Fibroblast of mammary gland (primary cell): ENCODE results near the gene METTL21C.

Experiments
- DNase-seq: peaks from one replicate; pipeline ENCODE4 v3.0.0-alpha.2; 2010; ENCODE audit warnings: low read depth
- H3K4me3 ChIP-seq: 2 replicates; pipeline ENCODE4 v1.5.1; 2011; ENCODE audit warnings: low read depth, mild to moderate bottlenecking, low read length, moderate library complexity; ENCODE audit not compliant: control insufficient read depth
- CTCF ChIP-seq: conservative IDR thresholded peaks from 2 replicates; pipeline ENCODE4 v1.5.1; 2011; ENCODE audit warnings: low read depth, low read length, inconsistent platforms; ENCODE audit not compliant: control insufficient read depth, insufficient read depth

The METTL21C gene

GRCh38 chr13:102694937-102695336 lies at the start of gene METTL21C:
METTL21C (minus strand) TSS chr13:102695044; CDS start chr13:102694498, 546 bp downstream.
- H3K4me3 ChIP-seq: no peak within 1 kb of the TSS
- DNase-seq: no peak
- no peak for TF ChIP-seq CTCF

GRCh38 chr13:102742506-102742905 lies 47.7 kb upstream of the METTL21C start:
- no peak for DNase-seq
- no peak overlapping the region for H3K4me3 ChIP-seq
- no peak for TF ChIP-seq CTCF

DNA sequence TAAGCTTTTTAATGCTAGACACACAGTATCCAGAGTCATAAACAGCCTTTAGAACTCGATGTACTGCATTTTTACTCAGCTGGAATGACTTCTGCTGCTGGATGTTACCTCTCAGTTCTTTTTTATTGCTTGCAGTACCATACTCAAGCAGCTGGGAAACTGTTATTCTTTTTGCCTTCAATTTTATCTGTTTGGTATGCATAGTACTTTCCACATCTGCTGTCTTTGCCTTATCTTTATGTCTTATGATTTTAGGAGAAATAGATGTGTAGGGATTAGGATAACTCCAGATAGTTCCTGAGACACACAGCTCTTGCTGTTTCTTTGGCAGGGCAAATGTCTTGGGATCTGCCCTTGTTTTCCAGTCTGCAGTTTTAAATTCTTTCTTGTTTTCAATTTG lies 47.3 kb upstream of the METTL21C start:
- DNase-seq: no peak
- no peak overlapping the region for H3K4me3 ChIP-seq
- no peak for TF ChIP-seq CTCF

GRCh38 chr13:102729560-102730270 lies 34.9 kb upstream of the METTL21C start:
- peak; percentile 94 for DNase-seq
- H3K4me3 ChIP-seq: peak overlapping the region; percentile 13
- TF ChIP-seq CTCF: no peak

DNA sequence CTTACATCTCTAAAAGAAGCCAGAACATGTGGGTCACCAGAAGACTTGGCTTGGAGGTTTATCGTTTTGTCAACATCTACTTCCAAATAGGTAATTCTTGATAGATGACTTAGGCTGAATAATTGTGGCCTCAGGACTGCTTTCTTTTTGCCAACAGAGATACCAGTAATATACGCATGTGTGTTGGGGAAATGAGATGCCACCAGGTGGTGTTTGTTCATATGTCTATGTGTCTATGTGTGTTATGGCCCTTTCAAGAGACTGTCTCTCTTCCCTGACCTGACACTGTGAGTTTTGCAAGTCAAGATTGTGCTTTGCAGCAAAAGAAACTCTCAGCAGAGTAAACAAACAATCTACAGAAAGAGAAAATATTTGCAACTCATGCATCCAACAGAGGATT lies 31.6 kb upstream of the METTL21C start:
- no peak for TF ChIP-seq CTCF
- no peak overlapping the region for H3K4me3 ChIP-seq
- peak; percentile 11 for DNase-seq

DNA sequence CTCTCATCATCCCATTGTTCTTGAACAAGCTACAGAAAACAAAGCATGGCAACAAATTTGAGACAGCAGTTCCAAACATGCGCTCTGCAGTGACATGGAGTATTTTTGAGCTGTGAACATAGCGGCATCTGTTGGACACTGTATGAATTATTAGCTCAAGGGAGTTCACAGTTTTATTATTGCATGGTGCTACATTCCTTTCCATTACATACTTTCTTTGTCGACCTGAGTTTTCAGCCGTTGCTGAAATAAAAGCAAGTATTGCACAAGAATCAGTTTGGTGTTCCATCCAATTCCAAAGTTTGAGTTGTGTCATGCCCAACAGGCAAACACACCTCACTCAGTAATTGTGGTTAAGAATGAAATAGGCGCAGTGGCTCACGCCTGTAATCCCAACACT lies 30.1 kb upstream of the METTL21C start:
- peak; percentile 75 for DNase-seq
- TF ChIP-seq CTCF: peak; percentile 56
- no peak overlapping the region for H3K4me3 ChIP-seq
